ENCODE data around the gene STON2. TPM values are rescaled to one million over a fixed set of nuclear protein-coding genes. Genes with fewer than 3 reads are reported as not detected.

Gene STON2
- total and polyA plus RNA-seq, 2 experiments from 2014 or later: 5.0 to 22.7 TPM

DNA sequence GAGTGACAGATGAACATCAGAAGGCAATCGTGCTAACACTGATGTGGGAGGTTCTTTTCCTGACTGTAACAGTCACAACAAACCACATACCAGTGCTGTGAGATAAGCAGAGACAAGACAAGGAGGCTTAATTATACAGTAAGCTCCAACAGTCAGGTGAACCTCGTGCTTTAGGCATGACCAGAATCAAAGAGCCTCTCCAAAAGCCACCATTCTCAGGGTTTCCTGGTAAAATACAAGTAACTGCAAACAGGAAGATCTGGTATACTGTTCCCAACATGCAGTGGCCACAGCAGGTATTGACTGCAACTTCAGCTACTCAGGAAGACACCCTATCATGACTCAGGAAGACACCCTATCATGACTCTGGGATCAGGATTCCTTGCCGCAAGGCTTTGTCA is 132.1 kb downstream of the STON2 start:
- H3K36me3 ChIP-seq (replicated peaks; ENCODE audit: insufficient read depth, low read depth): no peaks in the 10 kb centered on the region
- no peaks in the 10 kb centered on the region for H3K27me3 ChIP-seq
- DNase-seq (ENCODE audit: low spot score): no peak
- H3K79me2 ChIP-seq: no peaks in the 10 kb centered on the region
- H3K9me3 ChIP-seq (ENCODE audit: low read depth): no peaks in the 10 kb centered on the region
- H3K4me3 ChIP-seq: no peak overlapping the region
- H3K9me2 ChIP-seq (replicated peaks; ENCODE audit: insufficient read depth): no peaks in the 10 kb centered on the region
- H2AFZ ChIP-seq: no peak overlapping the region
- TF ChIP-seq, protein P1, sequence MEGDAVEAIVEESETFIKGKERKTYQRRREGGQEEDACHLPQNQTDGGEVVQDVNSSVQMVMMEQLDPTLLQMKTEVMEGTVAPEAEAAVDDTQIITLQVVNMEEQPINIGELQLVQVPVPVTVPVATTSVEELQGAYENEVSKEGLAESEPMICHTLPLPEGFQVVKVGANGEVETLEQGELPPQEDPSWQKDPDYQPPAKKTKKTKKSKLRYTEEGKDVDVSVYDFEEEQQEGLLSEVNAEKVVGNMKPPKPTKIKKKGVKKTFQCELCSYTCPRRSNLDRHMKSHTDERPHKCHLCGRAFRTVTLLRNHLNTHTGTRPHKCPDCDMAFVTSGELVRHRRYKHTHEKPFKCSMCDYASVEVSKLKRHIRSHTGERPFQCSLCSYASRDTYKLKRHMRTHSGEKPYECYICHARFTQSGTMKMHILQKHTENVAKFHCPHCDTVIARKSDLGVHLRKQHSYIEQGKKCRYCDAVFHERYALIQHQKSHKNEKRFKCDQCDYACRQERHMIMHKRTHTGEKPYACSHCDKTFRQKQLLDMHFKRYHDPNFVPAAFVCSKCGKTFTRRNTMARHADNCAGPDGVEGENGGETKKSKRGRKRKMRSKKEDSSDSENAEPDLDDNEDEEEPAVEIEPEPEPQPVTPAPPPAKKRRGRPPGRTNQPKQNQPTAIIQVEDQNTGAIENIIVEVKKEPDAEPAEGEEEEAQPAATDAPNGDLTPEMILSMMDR (IDR thresholded peaks at IDR 0.05; ENCODE audit: poor library complexity): no peak
- no peak for TF ChIP-seq EZH2phosphoT487 (IDR thresholded peaks at IDR 0.05; ENCODE audit: low read depth, severe bottlenecking, unreplicated experiment)
- no peak for TF ChIP-seq EZH2 (IDR thresholded peaks at IDR 0.05; ENCODE audit: borderline replicate concordance)
- no peaks in the 10 kb centered on the region for H4K20me1 ChIP-seq (ENCODE audit: insufficient read depth, poor library complexity, severe bottlenecking)
- H3K4me2 ChIP-seq: no peak overlapping the region
- H3K27ac ChIP-seq: peak overlapping the region; percentile 24
- WGBS (ENCODE audit: low lambda C conversion rate, missing lambda C conversion rate): 59% methylated on average over 3 of the region's 3 CpGs
- no peaks in the 10 kb centered on the region for H3K4me1 ChIP-seq (ENCODE audit: insufficient read depth)

DNA sequence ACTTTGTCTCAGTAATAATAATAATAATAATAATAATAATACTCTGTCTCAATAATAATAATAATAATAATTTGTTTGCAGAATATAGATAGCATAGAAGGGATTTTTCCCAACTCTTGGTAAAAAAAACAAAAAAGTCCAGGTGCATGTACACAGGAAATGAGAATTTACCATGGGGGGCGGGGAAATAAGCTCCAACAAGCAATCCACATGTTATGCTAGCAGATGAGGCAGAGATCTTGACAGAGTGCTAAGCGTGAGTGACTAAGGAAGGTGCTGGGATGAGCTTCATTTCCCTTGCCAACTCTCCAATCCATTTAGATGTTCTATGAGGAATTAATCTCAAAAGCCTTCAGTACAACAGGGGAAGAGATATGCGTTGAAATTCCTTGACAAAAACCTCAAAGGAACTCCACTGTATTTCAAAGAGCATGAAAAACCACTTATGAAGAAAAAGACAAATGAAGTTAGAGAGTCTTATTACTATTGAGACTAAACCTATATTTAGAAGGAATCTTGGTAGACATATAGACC is 134.4 kb downstream of the STON2 start:
- WGBS (ENCODE audit: low lambda C conversion rate, missing lambda C conversion rate): 95% methylated on average over 3 of the region's 3 CpGs
- no peak overlapping the region for H3K4me2 ChIP-seq
- TF ChIP-seq, protein P1 (IDR thresholded peaks at IDR 0.05; ENCODE audit: poor library complexity): no peak
- no peak for TF ChIP-seq EZH2phosphoT487 (IDR thresholded peaks at IDR 0.05; ENCODE audit: low read depth, severe bottlenecking, unreplicated experiment)
- no peak for TF ChIP-seq EZH2 (IDR thresholded peaks at IDR 0.05; ENCODE audit: borderline replicate concordance)
- no peak overlapping the region for H2AFZ ChIP-seq
- no peaks in the 10 kb centered on the region for H3K9me2 ChIP-seq (replicated peaks; ENCODE audit: insufficient read depth)
- no peaks in the 10 kb centered on the region for H4K20me1 ChIP-seq (ENCODE audit: insufficient read depth, poor library complexity, severe bottlenecking)
- H3K9me3 ChIP-seq (ENCODE audit: low read depth): no peaks in the 10 kb centered on the region
- H3K79me2 ChIP-seq: no peaks in the 10 kb centered on the region
- no peaks in the 10 kb centered on the region for H3K27me3 ChIP-seq
- H3K36me3 ChIP-seq (replicated peaks; ENCODE audit: insufficient read depth, low read depth): no peaks in the 10 kb centered on the region
- no peak overlapping the region for H3K4me3 ChIP-seq
- no peak for DNase-seq (ENCODE audit: low spot score)
- no peak overlapping the region for H3K27ac ChIP-seq
- H3K4me1 ChIP-seq (ENCODE audit: insufficient read depth): no peaks in the 10 kb centered on the region

DNA sequence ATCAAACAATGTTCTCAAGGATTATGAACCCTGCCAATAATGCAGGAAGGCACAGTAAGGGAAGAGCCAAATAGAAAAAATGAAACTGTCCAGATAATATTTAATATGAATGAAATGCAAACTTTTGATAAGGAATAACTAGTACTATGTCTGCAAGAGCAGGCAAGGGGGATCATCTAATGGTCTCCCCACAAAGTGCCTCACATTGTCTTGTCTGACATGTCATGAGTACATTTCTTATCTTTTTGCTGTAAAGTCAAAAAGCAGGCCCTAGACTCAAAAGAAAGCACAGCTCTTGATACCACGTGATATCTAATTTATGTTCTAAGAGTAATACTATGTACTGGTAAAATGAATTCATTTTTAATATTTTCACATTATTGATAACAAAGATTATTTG is 135.5 kb downstream of the STON2 start:
- no peak for DNase-seq (ENCODE audit: low spot score)
- Histone ChIP-seq H3K9me3 (ENCODE audit: low read depth) (no peaks in the 10 kb centered on the region), H3K36me3 (replicated peaks; ENCODE audit: insufficient read depth, low read depth) (no peaks in the 10 kb centered on the region), H3K4me3 (no peak overlapping the region), H3K4me1 (ENCODE audit: insufficient read depth) (no peaks in the 10 kb centered on the region), H3K27me3 (no peaks in the 10 kb centered on the region), H4K20me1 (ENCODE audit: insufficient read depth, poor library complexity, severe bottlenecking) (no peaks in the 10 kb centered on the region), H2AFZ (no peak overlapping the region), H3K9me2 (replicated peaks; ENCODE audit: insufficient read depth) (no peaks in the 10 kb centered on the region), H3K27ac (no peak overlapping the region), H3K4me2 (no peak overlapping the region), H3K79me2 (no peaks in the 10 kb centered on the region)
- TF ChIP-seq EZH2 (IDR thresholded peaks at IDR 0.05; ENCODE audit: borderline replicate concordance): no peak
- no peak for TF ChIP-seq EZH2phosphoT487 (IDR thresholded peaks at IDR 0.05; ENCODE audit: low read depth, severe bottlenecking, unreplicated experiment)
- TF ChIP-seq, protein P1 (IDR thresholded peaks at IDR 0.05; ENCODE audit: poor library complexity): no peak
- 94% methylated on average over 1 of the region's 1 CpG for WGBS (ENCODE audit: low lambda C conversion rate, missing lambda C conversion rate)

Measured in hepatocyte (in vitro differentiated cells).